ENCODE measurements around the gene HYCC1. TPM values are rescaled to one million over a fixed set of nuclear protein-coding genes. Genes with fewer than 3 reads are reported as not detected.

Gene HYCC1
- total RNA-seq, 1 donor from 2014 or later = 73.7 TPM

DNA sequence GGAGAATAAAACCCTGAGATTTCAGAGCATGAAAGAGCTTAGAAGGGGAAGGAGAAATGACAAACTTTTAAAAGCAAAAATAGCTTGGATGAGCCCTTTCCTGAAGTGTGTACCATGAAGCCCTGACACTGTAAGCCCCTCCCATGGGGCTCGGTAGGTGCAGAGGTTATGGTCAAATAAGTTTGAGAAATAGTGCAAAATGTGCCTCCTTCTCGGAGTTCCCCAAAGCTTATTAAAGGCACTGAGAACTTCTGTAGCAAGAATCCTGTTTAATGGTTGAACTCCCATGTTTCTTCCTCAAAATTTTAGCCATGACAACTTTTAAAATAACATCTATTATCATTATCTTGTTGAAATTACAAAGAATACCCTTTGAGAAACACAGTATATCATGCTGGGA, 10.5 kb upstream of the HYCC1 start:
- no peak for DNase-seq (ENCODE audit: low read depth, low spot score)
- TF ChIP-seq, protein P1, sequence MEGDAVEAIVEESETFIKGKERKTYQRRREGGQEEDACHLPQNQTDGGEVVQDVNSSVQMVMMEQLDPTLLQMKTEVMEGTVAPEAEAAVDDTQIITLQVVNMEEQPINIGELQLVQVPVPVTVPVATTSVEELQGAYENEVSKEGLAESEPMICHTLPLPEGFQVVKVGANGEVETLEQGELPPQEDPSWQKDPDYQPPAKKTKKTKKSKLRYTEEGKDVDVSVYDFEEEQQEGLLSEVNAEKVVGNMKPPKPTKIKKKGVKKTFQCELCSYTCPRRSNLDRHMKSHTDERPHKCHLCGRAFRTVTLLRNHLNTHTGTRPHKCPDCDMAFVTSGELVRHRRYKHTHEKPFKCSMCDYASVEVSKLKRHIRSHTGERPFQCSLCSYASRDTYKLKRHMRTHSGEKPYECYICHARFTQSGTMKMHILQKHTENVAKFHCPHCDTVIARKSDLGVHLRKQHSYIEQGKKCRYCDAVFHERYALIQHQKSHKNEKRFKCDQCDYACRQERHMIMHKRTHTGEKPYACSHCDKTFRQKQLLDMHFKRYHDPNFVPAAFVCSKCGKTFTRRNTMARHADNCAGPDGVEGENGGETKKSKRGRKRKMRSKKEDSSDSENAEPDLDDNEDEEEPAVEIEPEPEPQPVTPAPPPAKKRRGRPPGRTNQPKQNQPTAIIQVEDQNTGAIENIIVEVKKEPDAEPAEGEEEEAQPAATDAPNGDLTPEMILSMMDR (conservative IDR thresholded peaks at IDR 0.05) = no peak
- Mint-ChIP-seq H3K27me3 (ENCODE audit: low read depth) (no peaks in the 10 kb centered on the region), H3K4me3 (no peak overlapping the region), H3K27ac (ENCODE audit: unreplicated experiment) (no peak overlapping the region), H3K4me1 (peaks cover 5% of the 10 kb centered on the region), H3K36me3 (ENCODE audit: low read depth) (no peaks in the 10 kb centered on the region), H3K9me3 (peaks cover 4% of the 10 kb centered on the region)

DNA sequence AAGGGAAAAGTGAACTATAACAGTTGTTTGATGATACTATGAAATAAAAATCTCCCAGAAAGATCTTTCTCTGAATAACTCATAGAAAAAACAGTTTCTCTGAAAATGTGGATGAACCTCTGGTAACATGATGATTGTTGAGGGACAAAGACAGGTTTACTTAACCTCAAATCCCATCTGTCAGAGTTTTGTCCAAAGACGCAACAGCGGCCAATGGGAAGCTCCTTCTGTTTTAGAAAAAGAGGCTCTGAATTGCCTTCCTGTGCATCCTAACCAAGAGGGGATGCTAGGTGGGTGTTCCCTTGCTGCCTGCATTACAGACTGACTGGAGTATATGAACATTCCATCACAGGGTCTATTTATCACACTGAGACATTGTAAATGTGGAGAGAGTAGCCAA, 8.9 kb upstream of the HYCC1 start:
- TF ChIP-seq, protein P1 (conservative IDR thresholded peaks at IDR 0.05) = no peak
- Mint-ChIP-seq H3K4me1 (peaks cover 16% of the 10 kb centered on the region), H3K27me3 (ENCODE audit: low read depth) (no peaks in the 10 kb centered on the region), H3K9me3 (peaks cover 4% of the 10 kb centered on the region), H3K27ac (ENCODE audit: unreplicated experiment) (no peak overlapping the region), H3K36me3 (ENCODE audit: low read depth) (no peaks in the 10 kb centered on the region), H3K4me3 (no peak overlapping the region)
- DNase-seq (ENCODE audit: low read depth, low spot score) = no peak

DNA sequence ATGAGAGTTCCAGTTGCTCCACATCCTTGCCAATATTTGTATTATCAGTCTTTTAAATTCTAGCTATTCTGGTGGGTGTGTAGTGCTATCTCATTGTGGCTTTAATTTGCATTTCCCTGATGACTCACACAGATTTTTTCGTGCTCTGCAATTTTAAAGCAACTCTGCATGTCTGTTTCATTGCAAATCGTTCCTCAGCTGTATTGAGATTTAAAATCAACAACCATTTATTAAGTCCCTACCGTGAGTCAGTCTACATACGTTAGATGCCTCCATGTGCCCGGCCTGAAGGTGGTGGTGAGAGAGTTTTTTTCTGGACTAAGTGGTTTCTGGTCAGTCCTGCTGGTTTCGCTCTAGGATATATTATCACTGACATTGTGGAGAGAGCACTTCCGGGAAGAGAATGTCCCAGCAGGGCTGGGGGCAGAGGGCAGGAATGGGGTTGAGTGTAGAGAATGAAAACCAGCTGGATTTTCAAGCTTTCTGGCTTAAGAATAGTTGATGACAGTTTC, 8.4 kb upstream of the HYCC1 start:
- H3K27me3 Mint-ChIP-seq (ENCODE audit: low read depth) = no peaks in the 10 kb centered on the region
- H3K4me3 Mint-ChIP-seq = no peak overlapping the region
- TF ChIP-seq, protein P1 (conservative IDR thresholded peaks at IDR 0.05) = no peak
- peaks cover 16% of the 10 kb centered on the region for H3K4me1 Mint-ChIP-seq
- no peak for DNase-seq (ENCODE audit: low read depth, low spot score)
- H3K9me3 Mint-ChIP-seq = peaks cover 4% of the 10 kb centered on the region
- no peak overlapping the region for H3K27ac Mint-ChIP-seq (ENCODE audit: unreplicated experiment)
- no peaks in the 10 kb centered on the region for H3K36me3 Mint-ChIP-seq (ENCODE audit: low read depth)

DNA sequence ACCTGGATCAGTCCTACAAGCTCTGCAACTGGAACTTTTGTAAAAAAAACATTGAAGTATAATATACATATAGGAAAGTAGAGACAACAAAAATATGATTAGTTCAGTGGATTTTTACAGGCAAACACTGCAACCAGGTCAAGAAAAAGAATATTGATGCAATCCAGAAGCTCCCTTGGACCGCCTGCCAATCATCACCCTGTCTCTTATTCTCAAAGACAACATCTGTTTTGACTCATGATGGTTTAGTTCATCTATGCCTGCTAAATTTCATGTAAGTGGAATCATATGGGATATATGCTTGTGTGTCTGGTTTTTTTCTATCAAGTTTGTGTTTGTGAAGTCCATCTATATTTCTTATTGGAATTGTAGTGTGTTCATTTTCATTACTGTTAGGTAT, 7.7 kb upstream of the HYCC1 start:
- no peak for DNase-seq (ENCODE audit: low read depth, low spot score)
- Mint-ChIP-seq H3K4me3 (no peak overlapping the region), H3K27me3 (ENCODE audit: low read depth) (no peaks in the 10 kb centered on the region), H3K27ac (ENCODE audit: unreplicated experiment) (no peak overlapping the region), H3K4me1 (peaks cover 16% of the 10 kb centered on the region), H3K36me3 (ENCODE audit: low read depth) (no peaks in the 10 kb centered on the region), H3K9me3 (peaks cover 4% of the 10 kb centered on the region)
- TF ChIP-seq, protein P1 (conservative IDR thresholded peaks at IDR 0.05) = no peak

DNA sequence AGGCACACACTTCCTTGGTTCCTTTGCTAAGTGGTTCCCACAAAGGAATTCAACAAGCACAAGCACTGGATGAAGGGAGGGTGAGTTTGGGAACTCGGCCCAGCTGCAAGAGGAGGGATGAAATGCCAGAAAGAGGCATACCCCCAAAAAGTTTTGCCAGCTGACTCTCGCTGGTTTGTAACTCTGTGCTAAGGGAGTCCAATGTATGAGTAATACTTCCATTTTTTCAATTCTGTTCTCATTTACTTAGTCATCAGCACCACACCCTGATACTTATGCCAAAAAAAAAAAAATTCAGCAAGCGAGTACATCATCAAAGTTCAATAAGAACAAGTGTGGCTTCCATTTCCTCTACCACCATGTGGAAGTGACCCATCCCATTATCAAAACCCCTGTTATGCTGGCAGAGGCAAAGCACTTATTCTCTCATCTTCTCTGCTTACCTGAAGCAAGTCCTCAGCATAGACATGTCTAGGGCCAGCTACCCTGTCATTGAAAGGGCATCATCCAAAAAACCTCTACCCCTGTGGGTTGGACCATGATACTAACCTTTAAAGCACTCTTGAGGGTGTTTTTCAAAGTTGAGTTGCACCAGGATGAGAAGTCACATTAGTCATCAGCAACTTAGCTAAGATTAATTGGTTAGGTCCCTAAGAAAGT, 6.9 kb upstream of the HYCC1 start:
- Mint-ChIP-seq H3K27ac (ENCODE audit: unreplicated experiment) (peak overlapping the region; percentile 37), H3K36me3 (ENCODE audit: low read depth) (no peaks in the 10 kb centered on the region), H3K4me1 (peaks cover 16% of the 10 kb centered on the region), H3K27me3 (ENCODE audit: low read depth) (no peaks in the 10 kb centered on the region), H3K4me3 (no peak overlapping the region), H3K9me3 (peaks cover 4% of the 10 kb centered on the region)
- TF ChIP-seq, protein P1 (conservative IDR thresholded peaks at IDR 0.05) = no peak
- DNase-seq (ENCODE audit: low read depth, low spot score) = no peak
